ELR (cell line): ENCODE results near the gene KIRREL3.

Source experiments
- DNase-seq: peaks from one replicate; pipeline ENCODE4 v3.0.0-alpha.2; 2015; ENCODE audit warnings: low read depth

The KIRREL3 gene

GRCh38 chr11:126997196-126997595, 3.4 kb downstream of the KIRREL3 start:
- DNase-seq, result no peak

- no peak for DNase-seq
Measured at GRCh38 chr11:126996036-126996804, 4.3 kb downstream of the KIRREL3 start.

GRCh38 chr11:126993599-126993998, 7.0 kb downstream of the KIRREL3 start:
- DNase-seq, result peak; percentile 86

GRCh38 chr11:126992804-126993111, 7.8 kb downstream of the KIRREL3 start:
- peak; percentile 93 for DNase-seq

GRCh38 chr11:126992065-126992803, 8.3 kb downstream of the KIRREL3 start:
- DNase-seq, result peak; percentile 99

GRCh38 chr11:126991596-126991995, 9.0 kb downstream of the KIRREL3 start:
- DNase-seq, result peak; percentile 85

GRCh38 chr11:126990716-126991480, 9.7 kb downstream of the KIRREL3 start:
- peak; percentile 48 for DNase-seq

- peak; percentile 83 for DNase-seq
Measured at GRCh38 chr11:126989942-126990715, 10.4 kb downstream of the KIRREL3 start.

GRCh38 chr11:126988655-126989054, 11.9 kb downstream of the KIRREL3 start:
- no peak for DNase-seq

- no peak for DNase-seq
Measured at GRCh38 chr11:126981635-126982034, 18.9 kb downstream of the KIRREL3 start.

GRCh38 chr11:126978911-126979310, 21.7 kb downstream of the KIRREL3 start:
- no peak for DNase-seq

GRCh38 chr11:126978165-126978564, 22.4 kb downstream of the KIRREL3 start:
- DNase-seq, result no peak

- DNase-seq, result no peak
Measured at GRCh38 chr11:126973051-126973450, 27.5 kb downstream of the KIRREL3 start.

GRCh38 chr11:126971305-126971704, 29.3 kb downstream of the KIRREL3 start:
- no peak for DNase-seq

GRCh38 chr11:126969865-126970479, 30.6 kb downstream of the KIRREL3 start:
- DNase-seq, result peak; percentile 78

- DNase-seq, result no peak
Measured at GRCh38 chr11:126968915-126969314, 31.7 kb downstream of the KIRREL3 start.

GRCh38 chr11:126965331-126965730, 35.2 kb downstream of the KIRREL3 start:
- DNase-seq, result no peak

GRCh38 chr11:126963603-126964363, 36.8 kb downstream of the KIRREL3 start:
- peak; percentile 62 for DNase-seq

GRCh38 chr11:126963115-126963514, 37.5 kb downstream of the KIRREL3 start:
- no peak for DNase-seq

GRCh38 chr11:126959700-126960099, 40.9 kb downstream of the KIRREL3 start:
- DNase-seq, result no peak

- DNase-seq, result no peak
Measured at GRCh38 chr11:126956635-126957034, 43.9 kb downstream of the KIRREL3 start.
